GM19397 (cell line): Measurements from ENCODE around the gene DNAH14.
"Not testable (repeated sequence)": the region's sequence is repeated elsewhere in the genome, so short reads cannot be mapped to it uniquely, and the experiment has no call there.

Experiments used
- ATAC-seq: cut with Tn5 transposase; IDR thresholded peaks from one replicate; pipeline ENCODE4 v1.9.1; 2021; ENCODE audit warnings: mild to moderate bottlenecking, moderate library complexity; ENCODE audit not compliant: unreplicated experiment

The DNAH14 gene

GRCh38 chr1:225335098-225335778, 405.8 kb downstream of the DNAH14 start:
- ATAC-seq, result not testable (repeated sequence)

- ATAC-seq, result no peak
Measured at GRCh38 chr1:225338545-225338944, 409.1 kb downstream of the DNAH14 start.

GRCh38 chr1:225341642-225342041, 412.2 kb downstream of the DNAH14 start:
- ATAC-seq, result no peak

GRCh38 chr1:225342695-225343094, 413.2 kb downstream of the DNAH14 start:
- no peak for ATAC-seq

GRCh38 chr1:225343618-225344017, 414.1 kb downstream of the DNAH14 start:
- no peak for ATAC-seq

GRCh38 chr1:225347123-225347683, 417.7 kb downstream of the DNAH14 start:
- ATAC-seq, result no peak

GRCh38 chr1:225348400-225348799, 418.9 kb downstream of the DNAH14 start:
- ATAC-seq, result no peak

- no peak for ATAC-seq
Measured at GRCh38 chr1:225349826-225350225, 420.4 kb downstream of the DNAH14 start.

- no peak for ATAC-seq
Measured at GRCh38 chr1:225350872-225351271, 421.4 kb downstream of the DNAH14 start.

- no peak for ATAC-seq
Measured at GRCh38 chr1:225354906-225355305, 425.4 kb downstream of the DNAH14 start.

GRCh38 chr1:225355863-225356262, 426.4 kb downstream of the DNAH14 start:
- ATAC-seq, result no peak

- no peak for ATAC-seq
Measured at GRCh38 chr1:225360119-225360518, 430.6 kb downstream of the DNAH14 start.

- no peak for ATAC-seq
Measured at GRCh38 chr1:225361176-225361575, 431.7 kb downstream of the DNAH14 start.

- ATAC-seq, result no peak
Measured at GRCh38 chr1:225362805-225363204, 433.3 kb downstream of the DNAH14 start.

- no peak for ATAC-seq
Measured at GRCh38 chr1:225364439-225364838, 435.0 kb downstream of the DNAH14 start.

- no peak for ATAC-seq
Measured at GRCh38 chr1:225366018-225366417, 436.5 kb downstream of the DNAH14 start.

- ATAC-seq, result no peak
Measured at GRCh38 chr1:225366552-225366951, 437.1 kb downstream of the DNAH14 start.

GRCh38 chr1:225368036-225368552, 438.6 kb downstream of the DNAH14 start:
- no peak for ATAC-seq

GRCh38 chr1:225371366-225372010, 442.0 kb downstream of the DNAH14 start:
- no peak for ATAC-seq

GRCh38 chr1:225373155-225373554, 443.7 kb downstream of the DNAH14 start:
- ATAC-seq, result no peak

GRCh38 chr1:225374996-225375395, 445.5 kb downstream of the DNAH14 start:
- ATAC-seq, result no peak

GRCh38 chr1:225378880-225379279, 449.4 kb downstream of the DNAH14 start:
- ATAC-seq, result no peak
